ENCODE results near the gene LARGE1. TPM values are rescaled to one million over a fixed set of nuclear protein-coding genes. Genes with fewer than 3 reads are reported as not detected.

Gene LARGE1
- total RNA-seq, 1 donor, result 13.4 TPM

DNA sequence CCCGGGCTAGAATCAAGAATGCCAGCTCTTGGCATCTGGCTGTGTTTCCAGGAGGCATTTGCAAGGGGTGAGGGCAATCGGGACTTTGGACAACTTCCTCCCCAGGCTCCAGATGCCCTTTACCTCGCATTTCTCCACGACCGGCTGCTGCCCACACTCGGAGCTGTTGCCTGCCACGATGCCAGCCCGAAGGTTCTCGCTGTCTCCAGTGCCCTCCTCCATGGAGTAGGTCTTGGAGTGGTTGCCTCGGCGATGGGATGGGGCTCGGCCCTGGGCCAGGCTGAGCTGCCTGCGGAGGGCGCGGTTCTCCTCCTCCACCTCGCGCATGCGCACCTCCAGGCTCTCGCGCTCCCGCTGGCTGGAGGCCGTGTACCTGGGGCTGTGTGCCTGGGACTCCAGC is 270.0 kb downstream of the LARGE1 start:
- DNase-seq (ENCODE audit: low read depth), result no peak
- H3K4me3 ChIP-seq (ENCODE audit: low read depth, low read length), result no peak overlapping the region
- TF ChIP-seq, protein P1, sequence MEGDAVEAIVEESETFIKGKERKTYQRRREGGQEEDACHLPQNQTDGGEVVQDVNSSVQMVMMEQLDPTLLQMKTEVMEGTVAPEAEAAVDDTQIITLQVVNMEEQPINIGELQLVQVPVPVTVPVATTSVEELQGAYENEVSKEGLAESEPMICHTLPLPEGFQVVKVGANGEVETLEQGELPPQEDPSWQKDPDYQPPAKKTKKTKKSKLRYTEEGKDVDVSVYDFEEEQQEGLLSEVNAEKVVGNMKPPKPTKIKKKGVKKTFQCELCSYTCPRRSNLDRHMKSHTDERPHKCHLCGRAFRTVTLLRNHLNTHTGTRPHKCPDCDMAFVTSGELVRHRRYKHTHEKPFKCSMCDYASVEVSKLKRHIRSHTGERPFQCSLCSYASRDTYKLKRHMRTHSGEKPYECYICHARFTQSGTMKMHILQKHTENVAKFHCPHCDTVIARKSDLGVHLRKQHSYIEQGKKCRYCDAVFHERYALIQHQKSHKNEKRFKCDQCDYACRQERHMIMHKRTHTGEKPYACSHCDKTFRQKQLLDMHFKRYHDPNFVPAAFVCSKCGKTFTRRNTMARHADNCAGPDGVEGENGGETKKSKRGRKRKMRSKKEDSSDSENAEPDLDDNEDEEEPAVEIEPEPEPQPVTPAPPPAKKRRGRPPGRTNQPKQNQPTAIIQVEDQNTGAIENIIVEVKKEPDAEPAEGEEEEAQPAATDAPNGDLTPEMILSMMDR (IDR thresholded peaks at IDR 0.05; ENCODE audit: insufficient read depth, low read depth, low read length), result no peak

DNA sequence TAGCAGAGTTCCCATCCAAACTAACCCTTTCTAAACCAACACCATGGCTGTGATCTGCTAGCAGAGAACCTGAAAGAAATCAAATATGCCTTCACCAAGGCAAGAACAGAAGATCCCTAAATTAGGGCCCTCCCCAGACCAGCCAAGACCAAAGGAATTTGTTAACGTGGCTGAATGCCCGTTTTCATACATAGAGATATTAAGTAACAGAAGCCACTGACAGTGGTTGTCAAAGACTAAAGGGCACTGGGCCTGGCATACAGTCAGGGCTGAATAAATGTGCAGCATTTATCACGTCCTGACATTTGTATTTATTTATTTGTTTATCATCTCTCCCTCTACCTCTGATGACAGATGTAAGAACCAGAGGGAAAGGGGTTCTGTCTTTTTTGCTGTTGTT is 271.8 kb downstream of the LARGE1 start:
- no peak overlapping the region for H3K4me3 ChIP-seq (ENCODE audit: low read depth, low read length)
- TF ChIP-seq, protein P1 (IDR thresholded peaks at IDR 0.05; ENCODE audit: insufficient read depth, low read depth, low read length), result no peak
- no peak for DNase-seq (ENCODE audit: low read depth)

DNA sequence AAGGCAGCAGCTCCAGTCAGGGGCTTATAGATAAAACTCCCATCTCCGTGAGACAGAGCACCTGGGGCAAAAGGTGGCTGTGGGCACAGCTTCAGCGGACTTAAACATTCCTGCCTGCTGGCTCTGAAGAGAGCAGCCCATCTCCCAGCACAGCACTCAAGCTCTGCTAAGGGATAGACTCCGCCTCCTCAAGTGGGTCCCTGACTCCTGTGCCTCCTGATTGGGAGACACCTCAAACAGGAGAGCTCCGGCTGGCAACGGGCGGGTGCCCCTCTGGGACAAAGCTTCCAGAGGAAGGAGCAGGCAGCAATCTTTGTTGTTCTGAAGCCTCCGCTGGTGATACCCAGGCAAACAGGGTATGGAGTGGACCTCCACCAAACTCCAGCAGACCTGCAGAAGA is 279.4 kb downstream of the LARGE1 start:
- DNase-seq (ENCODE audit: low read depth), result no peak
- TF ChIP-seq, protein P1 (IDR thresholded peaks at IDR 0.05; ENCODE audit: insufficient read depth, low read depth, low read length), result no peak
- no peak overlapping the region for H3K4me3 ChIP-seq (ENCODE audit: low read depth, low read length)

DNA sequence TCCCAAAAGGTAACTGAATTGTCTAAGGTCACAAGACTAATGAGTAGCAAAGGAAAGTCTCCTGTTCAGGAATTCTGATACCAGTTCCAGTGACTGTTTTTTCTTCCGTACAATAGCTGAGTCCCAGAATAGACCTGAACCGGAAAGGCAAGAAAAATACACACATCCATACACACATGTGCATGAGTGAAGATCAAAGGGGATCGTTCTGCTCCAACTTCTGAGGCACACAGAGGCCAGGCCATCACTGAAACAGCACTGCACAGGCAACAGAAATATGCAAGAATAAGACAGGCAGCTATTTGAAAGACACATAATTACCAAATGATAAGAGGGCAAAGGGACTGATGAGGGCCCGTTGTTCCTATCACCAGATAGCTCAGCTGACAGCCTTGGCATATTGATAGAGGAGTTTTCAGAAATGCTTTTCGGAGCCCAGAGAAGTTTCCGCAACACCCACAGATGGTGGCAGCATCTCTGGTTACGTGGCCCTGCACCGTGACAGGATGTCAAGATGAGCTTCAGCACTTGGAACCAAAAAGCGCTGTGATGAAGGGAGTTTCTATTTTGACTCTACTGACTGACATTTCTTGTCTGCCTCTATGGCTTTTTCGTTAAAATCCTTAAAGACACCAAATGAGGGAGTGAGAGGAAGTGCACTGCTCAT is 280.6 kb downstream of the LARGE1 start:
- H3K4me3 ChIP-seq (ENCODE audit: low read depth, low read length), result no peak overlapping the region
- TF ChIP-seq, protein P1 (IDR thresholded peaks at IDR 0.05; ENCODE audit: insufficient read depth, low read depth, low read length), result no peak
- no peak for DNase-seq (ENCODE audit: low read depth)

DNA sequence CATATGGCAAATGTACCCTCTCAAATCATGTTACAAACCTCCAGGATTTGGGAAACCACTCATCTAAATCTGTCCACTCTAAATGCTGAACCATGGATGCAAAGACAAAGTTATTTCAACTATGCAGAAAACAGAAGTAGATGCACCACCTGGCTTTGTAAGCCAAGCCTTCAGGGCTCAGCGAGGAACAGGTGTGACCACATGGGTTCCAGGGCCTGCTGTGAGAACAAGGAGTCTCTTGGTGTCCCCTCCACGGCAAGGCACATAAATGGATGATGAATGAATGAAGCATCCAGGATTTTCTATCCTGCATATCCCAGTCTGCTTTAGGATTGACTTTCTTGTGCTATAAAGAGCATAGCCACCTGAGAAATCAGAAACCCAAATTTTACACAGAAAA is 284.5 kb downstream of the LARGE1 start:
- no peak for DNase-seq (ENCODE audit: low read depth)
- TF ChIP-seq, protein P1 (IDR thresholded peaks at IDR 0.05; ENCODE audit: insufficient read depth, low read depth, low read length), result no peak
- H3K4me3 ChIP-seq (ENCODE audit: low read depth, low read length), result no peak overlapping the region

DNA sequence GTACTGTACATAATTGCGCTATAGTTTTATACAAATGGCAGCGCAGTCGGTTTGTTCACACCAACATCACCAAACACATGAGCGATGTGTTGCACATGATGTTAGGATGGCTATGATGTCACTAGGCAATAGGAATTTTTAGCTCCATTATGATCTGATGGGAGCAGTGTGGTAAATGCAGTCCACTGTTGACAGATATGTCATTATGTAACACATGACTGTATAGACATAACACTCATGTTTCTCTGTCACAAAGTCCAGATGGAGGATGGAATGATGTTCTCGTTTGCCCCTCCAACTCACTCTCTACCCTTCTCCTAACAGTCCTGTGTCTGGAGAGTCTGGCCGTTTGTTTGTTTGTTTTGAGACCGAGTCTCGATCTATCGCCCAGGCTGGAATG is 288.5 kb downstream of the LARGE1 start:
- TF ChIP-seq, protein P1 (IDR thresholded peaks at IDR 0.05; ENCODE audit: insufficient read depth, low read depth, low read length), result no peak
- no peak overlapping the region for H3K4me3 ChIP-seq (ENCODE audit: low read depth, low read length)
- DNase-seq (ENCODE audit: low read depth), result no peak

DNA sequence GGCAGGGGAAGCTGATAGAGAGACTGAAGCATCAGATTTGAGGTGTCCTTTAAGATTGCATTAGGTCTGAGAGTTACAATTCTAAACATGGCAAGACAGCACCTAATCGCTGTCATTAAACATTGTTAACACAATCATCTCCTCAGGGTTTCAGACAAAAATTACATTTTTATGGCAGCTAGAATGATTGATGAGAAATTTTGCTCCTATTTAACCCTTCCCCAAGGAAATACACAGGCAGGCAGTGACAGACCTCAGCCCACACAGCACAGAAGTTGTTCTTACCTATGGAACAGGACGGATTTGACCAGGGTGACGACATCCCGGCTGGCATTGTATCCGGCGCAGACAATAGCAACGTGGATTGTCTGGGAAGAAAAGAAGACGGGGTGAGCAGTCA is 294.3 kb downstream of the LARGE1 start:
- TF ChIP-seq, protein P1 (IDR thresholded peaks at IDR 0.05; ENCODE audit: insufficient read depth, low read depth, low read length), result no peak
- H3K4me3 ChIP-seq (ENCODE audit: low read depth, low read length), result no peak overlapping the region

More for the DNA sequence above, 294.3 kb downstream of the LARGE1 start:
- DNase-seq (ENCODE audit: low read depth), result no peak
